HUES6 (cell line): Measurements from ENCODE around the gene HPGD.
A peak's percentile ranks its signal among the peaks of the same experiment; 100 is the strongest.

Experiments
- H3K27ac ChIP-seq: 2 replicates; pipeline ENCODE4 v1.7.0; 2013; ENCODE audit warnings: low read depth, mild to moderate bottlenecking, low read length, inconsistent platforms
- H3K27me3 ChIP-seq: 2 replicates; pipeline ENCODE4 v1.6.1; 2013; ENCODE audit warnings: low read length; ENCODE audit not compliant: control insufficient read depth, insufficient read depth
- H3K36me3 ChIP-seq: 2 replicates; pipeline ENCODE4 v1.6.1; 2013; ENCODE audit warnings: low read length; ENCODE audit not compliant: control insufficient read depth, insufficient read depth
- H3K4me1 ChIP-seq: 2 replicates; pipeline ENCODE4 v1.6.1; 2013; ENCODE audit warnings: low read length; ENCODE audit not compliant: control insufficient read depth, insufficient read depth
- H3K4me3 ChIP-seq: 2 replicates; pipeline ENCODE4 v1.5.1; 2013; ENCODE audit warnings: low read depth, low read length
- H3K9ac ChIP-seq: one replicate; pipeline ENCODE4 v1.6.1; 2013; ENCODE audit warnings: mild to moderate bottlenecking, low read length
- H3K9me3 ChIP-seq: 2 replicates; pipeline ENCODE4 v1.6.1; 2013; ENCODE audit warnings: low read depth, low read length; ENCODE audit not compliant: control insufficient read depth, insufficient read depth

HPGD gene

GRCh38 chr4:174522183-174523024, at the start of gene HPGD:
HPGD (minus strand) TSS chr4:174522488; CDS start chr4:174522451, 37 bp downstream.
- no peaks in the 10 kb centered on the region for H3K9me3 ChIP-seq
- H3K27ac ChIP-seq = no peak within 1 kb of the TSS; the same call in 1 of the 2 replicates
- H3K36me3 ChIP-seq = no peaks in the 10 kb centered on the region
- H3K4me3 ChIP-seq = peak within 1 kb of the TSS; percentile 82
- peak within 1 kb of the TSS; percentile 74 for H3K9ac ChIP-seq
- H3K27me3 ChIP-seq = peaks cover 37% of the 10 kb centered on the region
- H3K4me1 ChIP-seq = peaks cover 15% of the 10 kb centered on the region; the same call in 1 of the 2 replicates

DNA sequence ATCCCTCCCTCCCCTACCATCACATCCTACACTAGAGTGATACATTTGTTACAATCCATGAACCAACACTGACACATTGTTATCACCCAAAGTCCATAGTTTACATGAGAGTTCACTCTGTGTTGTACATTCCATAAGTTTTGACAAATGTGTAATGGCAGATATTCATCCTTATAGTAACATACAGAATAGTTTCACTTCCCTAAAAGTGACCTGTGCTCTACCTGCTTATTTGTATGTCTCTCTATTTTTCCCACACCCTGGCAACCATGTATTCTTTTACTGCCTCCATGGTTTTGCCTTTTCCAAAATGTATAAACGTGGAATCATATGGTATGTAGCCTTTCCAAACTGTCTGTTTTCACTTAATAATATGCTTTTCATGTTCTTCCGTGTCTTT, 42.2 kb upstream of the HPGD start:
- Histone ChIP-seq H3K9ac (no peak overlapping the region), H3K4me3 (no peak overlapping the region), H3K27ac (no peak overlapping the region), H3K36me3 (no peaks in the 10 kb centered on the region), H3K4me1 (peaks cover 41% of the 10 kb centered on the region; the same call in 1 of the 2 replicates), H3K27me3 (no peaks in the 10 kb centered on the region), H3K9me3 (no peaks in the 10 kb centered on the region)

DNA sequence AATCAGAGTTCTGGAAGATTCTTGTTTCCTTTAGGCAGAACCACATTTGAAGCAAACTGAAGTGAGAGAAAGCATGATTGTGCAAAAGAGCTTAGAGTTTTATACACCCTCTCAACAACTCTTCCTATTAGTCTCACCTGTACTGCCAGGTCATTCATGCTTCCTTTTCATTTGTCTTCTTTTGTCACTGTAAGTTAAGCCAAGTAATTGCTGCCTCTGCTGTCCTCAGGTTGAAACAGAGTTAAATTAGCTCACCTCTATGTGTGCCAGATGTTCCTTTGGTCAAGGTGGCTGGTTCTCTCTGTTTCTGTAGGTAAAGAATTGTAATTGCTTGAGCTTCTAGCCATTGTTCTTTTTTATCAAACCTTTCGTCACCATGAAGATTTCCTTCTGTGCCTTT, 41.1 kb upstream of the HPGD start:
- no peak overlapping the region for H3K27ac ChIP-seq
- no peak overlapping the region for H3K4me3 ChIP-seq
- H3K36me3 ChIP-seq = no peaks in the 10 kb centered on the region
- peaks cover 38% of the 10 kb centered on the region; the same call in 1 of the 2 replicates for H3K4me1 ChIP-seq
- H3K27me3 ChIP-seq = no peaks in the 10 kb centered on the region
- no peaks in the 10 kb centered on the region for H3K9me3 ChIP-seq
- H3K9ac ChIP-seq = no peak overlapping the region

DNA sequence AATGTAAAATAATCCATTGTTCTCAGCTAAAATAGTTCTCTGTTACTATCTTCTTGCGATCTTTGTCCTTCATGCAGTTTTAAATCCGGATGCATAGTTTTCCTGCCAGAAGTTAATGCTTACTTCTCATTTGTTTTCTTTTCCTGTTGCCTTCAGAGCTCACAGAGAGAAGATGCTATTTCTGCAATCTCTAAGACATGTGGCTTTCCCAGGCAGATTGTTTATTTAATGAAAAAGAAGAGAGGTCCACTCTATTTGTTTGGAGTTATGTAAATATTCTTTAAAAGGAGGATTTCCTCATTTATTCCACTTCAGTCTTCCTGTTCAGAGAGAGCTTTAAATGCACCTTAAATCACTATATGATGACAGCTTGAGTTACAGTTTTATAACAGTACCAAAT, 39.3 kb upstream of the HPGD start:
- Histone ChIP-seq H3K36me3 (no peaks in the 10 kb centered on the region), H3K27me3 (no peaks in the 10 kb centered on the region), H3K9ac (no peak overlapping the region), H3K27ac (no peak overlapping the region), H3K9me3 (peaks cover 5% of the 10 kb centered on the region; the same call in 1 of the 2 replicates), H3K4me3 (no peak overlapping the region), H3K4me1 (peaks cover 38% of the 10 kb centered on the region; the same call in 1 of the 2 replicates)

DNA sequence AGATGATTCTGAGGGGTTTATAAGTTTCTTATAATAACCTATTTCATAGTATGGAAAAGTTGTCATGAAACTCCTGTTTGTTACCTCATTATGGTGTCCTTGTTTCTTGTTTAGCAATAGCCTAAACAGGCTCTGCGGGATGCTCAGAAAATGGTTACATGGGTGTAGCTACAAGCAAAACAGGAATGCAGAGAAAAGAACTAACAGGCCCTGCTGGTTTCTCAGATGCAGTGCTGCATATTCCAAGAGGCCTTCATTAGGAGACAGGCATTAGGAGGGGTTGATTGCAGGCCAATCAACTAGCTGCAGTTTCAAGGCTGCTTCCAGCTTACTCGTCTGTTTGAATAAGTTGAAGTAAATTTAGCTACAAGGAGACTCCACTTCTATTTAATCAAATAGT, 37.6 kb upstream of the HPGD start:
- H3K9ac ChIP-seq = no peak overlapping the region
- peaks cover 38% of the 10 kb centered on the region; the same call in 1 of the 2 replicates for H3K4me1 ChIP-seq
- H3K27me3 ChIP-seq = no peaks in the 10 kb centered on the region
- H3K27ac ChIP-seq = no peak overlapping the region
- peaks cover 5% of the 10 kb centered on the region; the same call in 1 of the 2 replicates for H3K9me3 ChIP-seq
- H3K4me3 ChIP-seq = no peak overlapping the region
- no peaks in the 10 kb centered on the region for H3K36me3 ChIP-seq

DNA sequence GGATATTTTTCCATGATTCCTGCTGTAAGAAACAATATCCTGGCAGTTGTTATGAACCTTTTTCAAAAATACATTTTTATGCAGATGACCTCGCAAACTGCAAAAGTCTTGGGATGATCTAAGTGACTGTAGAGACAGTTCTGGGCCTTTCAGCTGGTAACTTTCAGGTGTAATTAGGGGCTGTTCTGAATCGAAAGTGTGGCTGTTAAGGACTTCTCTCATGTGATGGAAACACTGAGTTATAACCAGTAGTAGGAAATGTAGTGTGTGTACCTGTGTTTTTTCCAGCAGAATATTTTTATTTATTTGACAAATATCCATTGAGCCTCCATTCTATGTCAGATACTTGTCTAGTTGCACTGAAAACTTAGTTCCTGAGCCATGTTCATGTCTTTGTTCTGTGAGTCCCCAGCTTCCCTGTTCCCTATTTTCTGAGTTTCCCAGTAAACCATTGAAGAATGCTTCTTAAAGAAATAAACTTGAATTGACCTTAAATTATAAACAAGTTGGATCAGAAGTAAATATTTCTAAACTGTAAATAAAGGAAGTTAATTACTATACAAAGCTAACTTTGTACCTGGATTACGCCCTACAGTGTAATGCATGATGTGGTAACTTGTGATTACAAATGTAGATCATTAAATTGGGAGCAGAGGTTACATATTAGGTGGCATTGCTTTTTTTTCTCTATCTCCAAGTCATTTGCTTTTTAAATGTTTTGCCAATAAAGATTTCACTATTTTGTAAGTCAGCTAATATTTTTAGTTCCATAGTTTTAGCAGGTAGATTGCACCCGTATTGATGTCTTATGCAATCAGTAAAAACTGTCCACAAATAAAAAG, 33.7 kb upstream of the HPGD start:
- no peaks in the 10 kb centered on the region for H3K27me3 ChIP-seq
- H3K9ac ChIP-seq = no peak overlapping the region
- H3K9me3 ChIP-seq = peaks cover 10% of the 10 kb centered on the region; the same call in 1 of the 2 replicates
- H3K36me3 ChIP-seq = peaks cover 2% of the 10 kb centered on the region; the same call in 1 of the 2 replicates
- H3K4me3 ChIP-seq = no peak overlapping the region
- peaks cover 15% of the 10 kb centered on the region; the same call in 1 of the 2 replicates for H3K4me1 ChIP-seq
- no peak overlapping the region for H3K27ac ChIP-seq

DNA sequence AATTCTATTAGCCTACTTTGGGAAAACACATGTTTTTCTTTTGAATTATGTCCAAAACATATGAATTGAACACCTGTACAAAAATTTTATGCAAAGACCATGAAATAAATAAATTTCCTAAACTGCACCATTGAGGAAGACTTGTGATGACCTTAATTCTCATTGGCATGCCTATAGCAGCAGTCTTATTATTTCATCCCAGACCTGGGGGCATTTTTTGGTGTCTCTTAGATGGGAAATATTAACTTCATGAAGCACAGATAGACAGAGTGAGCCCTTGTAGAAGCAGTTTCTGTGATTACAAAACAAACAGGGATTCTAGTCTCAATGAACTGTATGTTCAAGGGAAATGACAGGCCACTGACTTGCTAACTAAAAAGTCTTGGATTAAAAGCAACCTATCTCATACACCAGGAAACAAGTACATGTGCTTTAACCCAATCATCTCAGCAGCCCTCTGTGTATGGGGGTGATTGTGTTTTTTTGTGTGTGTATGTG, 32.0 kb upstream of the HPGD start:
- Histone ChIP-seq H3K27ac (no peak overlapping the region), H3K9ac (no peak overlapping the region), H3K4me1 (no peaks in the 10 kb centered on the region), H3K4me3 (no peak overlapping the region), H3K9me3 (peaks cover 10% of the 10 kb centered on the region; the same call in 1 of the 2 replicates), H3K27me3 (no peaks in the 10 kb centered on the region), H3K36me3 (peaks cover 2% of the 10 kb centered on the region; the same call in 1 of the 2 replicates)

- Histone ChIP-seq H3K9ac (no peak overlapping the region), H3K9me3 (peaks cover 14% of the 10 kb centered on the region; the same call in 1 of the 2 replicates), H3K4me1 (no peaks in the 10 kb centered on the region), H3K27ac (no peak overlapping the region), H3K36me3 (peaks cover 2% of the 10 kb centered on the region; the same call in 1 of the 2 replicates), H3K4me3 (no peak overlapping the region), H3K27me3 (no peaks in the 10 kb centered on the region)
Observed at GRCh38 chr4:174553828-174554227, 31.5 kb upstream of the HPGD start.

DNA sequence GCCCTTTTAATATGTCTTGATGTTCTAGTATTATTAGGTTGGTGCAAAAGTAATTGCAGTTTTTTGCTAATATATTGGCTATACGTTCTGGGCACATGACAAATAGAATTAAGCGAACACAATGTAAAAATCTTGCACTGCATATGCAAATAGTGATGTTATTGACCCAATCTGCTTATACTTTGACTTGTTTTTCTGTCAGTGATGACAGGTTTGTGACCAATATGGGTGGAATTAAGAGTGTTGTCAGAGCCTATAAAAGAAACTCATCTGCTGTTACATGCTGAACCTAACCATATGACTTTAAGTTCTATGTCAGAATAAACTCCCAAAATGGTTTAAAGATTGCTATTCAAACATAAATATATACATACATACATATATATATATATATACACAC, 30.7 kb upstream of the HPGD start:
- Histone ChIP-seq H3K27me3 (no peaks in the 10 kb centered on the region), H3K9ac (no peak overlapping the region), H3K4me3 (no peak overlapping the region), H3K4me1 (no peaks in the 10 kb centered on the region), H3K27ac (no peak overlapping the region), H3K36me3 (peaks cover 2% of the 10 kb centered on the region; the same call in 1 of the 2 replicates), H3K9me3 (peaks cover 17% of the 10 kb centered on the region)

DNA sequence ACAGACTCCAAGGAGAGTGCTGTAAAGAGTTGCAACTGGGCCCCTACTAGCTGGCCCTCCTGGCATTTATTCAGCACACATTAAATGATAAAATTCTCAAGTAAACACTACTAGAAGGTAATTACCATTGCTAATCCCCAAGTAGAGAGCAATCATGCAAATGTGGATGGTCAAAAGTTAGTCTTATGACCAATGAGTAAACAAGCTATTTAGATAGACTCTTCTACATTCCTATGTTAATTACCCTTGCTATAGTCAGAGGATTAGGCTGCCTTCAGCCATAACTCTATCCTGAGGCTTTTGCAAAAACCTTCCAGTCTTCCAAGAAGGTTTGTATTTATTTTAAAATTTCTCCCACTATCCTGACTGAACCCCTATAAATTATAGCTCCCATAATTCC, 28.3 kb upstream of the HPGD start:
- Histone ChIP-seq H3K27ac (no peak overlapping the region), H3K4me3 (no peak overlapping the region), H3K4me1 (no peaks in the 10 kb centered on the region), H3K9me3 (peaks cover 32% of the 10 kb centered on the region), H3K9ac (no peak overlapping the region), H3K36me3 (peaks cover 2% of the 10 kb centered on the region; the same call in 1 of the 2 replicates), H3K27me3 (no peaks in the 10 kb centered on the region)
